Memory B cell (primary cell): ENCODE measurements around the gene WSCD2.

Source experiments
- ATAC-seq: fragments of 150-1000 bp; cut with Tn5 transposase; 2 replicates; pipeline ENCODE4 v1.10.0; 2021; ENCODE audit warnings: low read depth, mild to moderate bottlenecking, moderate library complexity
- DNase-seq, 2 donors: peaks; one replicate each; pipeline ENCODE4 v3.0.0; 2022; ENCODE audit warnings: low spot score in 2 of 2
- H3K27ac Mint-ChIP-seq: one replicate; pipeline ENCODE4 v1.8.0; 2022; ENCODE audit warnings: mild to moderate bottlenecking, moderate library complexity, mixed read lengths
- H3K27me3 Mint-ChIP-seq: one replicate; pipeline ENCODE4 v1.8.0; 2022; ENCODE audit warnings: mixed read lengths
- H3K36me3 Mint-ChIP-seq: one replicate; pipeline ENCODE4 v1.8.0; 2022; ENCODE audit warnings: mild to moderate bottlenecking, mixed read lengths
- H3K4me1 Mint-ChIP-seq: one replicate; pipeline ENCODE4 v1.8.0; 2022; ENCODE audit warnings: mixed read lengths
- H3K4me3 Mint-ChIP-seq: one replicate; pipeline ENCODE4 v1.8.0; 2022; ENCODE audit warnings: mild to moderate bottlenecking, moderate library complexity, mixed read lengths
- H3K9me3 Mint-ChIP-seq: one replicate; pipeline ENCODE4 v1.8.0; 2022; ENCODE audit warnings: mixed read lengths

Gene WSCD2

GRCh38 chr12:108099778-108100489, 29.2 kb upstream of the WSCD2 start:
- Mint-ChIP-seq H3K9me3 (no peaks in the 10 kb centered on the region), H3K36me3 (no peaks in the 10 kb centered on the region), H3K27ac (no peak overlapping the region), H3K4me3 (no peak overlapping the region), H3K4me1 (peaks cover 8% of the 10 kb centered on the region), H3K27me3 (peaks cover 4% of the 10 kb centered on the region)
- DNase-seq (no peak), ATAC-seq (no peak)

GRCh38 chr12:108101605-108102175, 27.4 kb upstream of the WSCD2 start:
- Mint-ChIP-seq H3K9me3 (no peaks in the 10 kb centered on the region), H3K27ac (no peak overlapping the region), H3K4me3 (no peak overlapping the region), H3K36me3 (no peaks in the 10 kb centered on the region), H3K27me3 (peaks cover 3% of the 10 kb centered on the region), H3K4me1 (peaks cover 8% of the 10 kb centered on the region)
- no peak for ATAC-seq
- DNase-seq: no peak

- no peak overlapping the region for H3K4me3 Mint-ChIP-seq
- peaks cover 3% of the 10 kb centered on the region for H3K27me3 Mint-ChIP-seq
- H3K9me3 Mint-ChIP-seq: no peaks in the 10 kb centered on the region
- no peaks in the 10 kb centered on the region for H3K36me3 Mint-ChIP-seq
- H3K27ac Mint-ChIP-seq: no peak overlapping the region
- DNase-seq: no peak
- H3K4me1 Mint-ChIP-seq: peaks cover 8% of the 10 kb centered on the region
- ATAC-seq: peak; percentile 29
Measured at GRCh38 chr12:108102363-108102762, 26.7 kb upstream of the WSCD2 start.

DNA sequence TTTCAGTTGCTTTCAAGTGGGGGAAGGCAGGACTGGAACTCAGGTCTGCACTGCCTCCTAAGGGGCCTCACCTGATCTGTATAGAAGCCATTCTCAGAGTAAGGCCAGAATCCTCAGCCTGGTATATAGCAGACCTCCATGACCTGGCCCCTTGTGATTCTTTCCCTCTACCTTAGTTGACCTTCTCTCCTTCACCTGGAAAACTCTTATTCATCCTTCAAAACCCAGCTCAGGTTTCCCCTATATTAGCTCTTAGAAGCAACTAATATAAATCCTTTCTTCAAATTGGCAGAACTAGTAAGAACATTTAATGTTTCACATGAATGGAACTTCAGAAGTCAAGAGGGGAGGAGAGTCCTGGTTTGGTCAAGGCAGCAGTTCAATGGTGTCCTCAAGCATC, 26.0 kb upstream of the WSCD2 start:
- ATAC-seq (no peak), DNase-seq (no peak)
- H3K4me1 Mint-ChIP-seq: peaks cover 10% of the 10 kb centered on the region
- H3K9me3 Mint-ChIP-seq: no peaks in the 10 kb centered on the region
- H3K27ac Mint-ChIP-seq: no peak overlapping the region
- H3K4me3 Mint-ChIP-seq: no peak overlapping the region
- no peaks in the 10 kb centered on the region for H3K36me3 Mint-ChIP-seq
- peaks cover 1% of the 10 kb centered on the region for H3K27me3 Mint-ChIP-seq

- ATAC-seq (no peak), DNase-seq (no peak)
- peaks cover 10% of the 10 kb centered on the region for H3K4me1 Mint-ChIP-seq
- no peak overlapping the region for H3K4me3 Mint-ChIP-seq
- H3K27me3 Mint-ChIP-seq: no peaks in the 10 kb centered on the region
- H3K27ac Mint-ChIP-seq: no peak overlapping the region
- H3K9me3 Mint-ChIP-seq: no peaks in the 10 kb centered on the region
- no peaks in the 10 kb centered on the region for H3K36me3 Mint-ChIP-seq
Measured at GRCh38 chr12:108103517-108103916, 25.6 kb upstream of the WSCD2 start.

GRCh38 chr12:108104657-108105056, 24.4 kb upstream of the WSCD2 start:
- Mint-ChIP-seq H3K27me3 (no peaks in the 10 kb centered on the region), H3K4me1 (peaks cover 10% of the 10 kb centered on the region), H3K4me3 (no peak overlapping the region), H3K27ac (no peak overlapping the region), H3K9me3 (no peaks in the 10 kb centered on the region), H3K36me3 (no peaks in the 10 kb centered on the region)
- no peak for ATAC-seq
- DNase-seq: no peak

DNA sequence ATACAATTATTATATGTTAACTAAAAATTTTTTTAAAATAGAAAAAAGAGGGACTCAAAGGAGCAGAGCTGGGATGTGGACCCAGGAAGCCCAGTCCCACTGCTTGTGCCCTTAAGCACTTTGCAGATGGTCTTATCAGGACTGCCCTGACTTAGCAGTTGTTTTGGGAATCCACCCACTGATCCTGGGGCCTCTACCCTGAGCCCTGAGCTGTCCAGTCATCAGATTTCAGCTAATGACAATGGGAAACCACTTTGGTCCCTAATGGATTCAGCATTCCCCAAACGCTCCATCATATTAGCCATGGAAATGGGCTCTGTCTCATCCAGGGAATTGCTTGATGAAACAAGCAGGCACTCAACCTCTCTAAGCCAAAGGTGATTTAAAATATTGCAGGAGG, 22.5 kb upstream of the WSCD2 start:
- no peak overlapping the region for H3K27ac Mint-ChIP-seq
- no peak overlapping the region for H3K4me3 Mint-ChIP-seq
- H3K9me3 Mint-ChIP-seq: no peaks in the 10 kb centered on the region
- ATAC-seq (no peak), DNase-seq (no peak)
- no peaks in the 10 kb centered on the region for H3K27me3 Mint-ChIP-seq
- no peaks in the 10 kb centered on the region for H3K36me3 Mint-ChIP-seq
- peaks cover 8% of the 10 kb centered on the region for H3K4me1 Mint-ChIP-seq

DNA sequence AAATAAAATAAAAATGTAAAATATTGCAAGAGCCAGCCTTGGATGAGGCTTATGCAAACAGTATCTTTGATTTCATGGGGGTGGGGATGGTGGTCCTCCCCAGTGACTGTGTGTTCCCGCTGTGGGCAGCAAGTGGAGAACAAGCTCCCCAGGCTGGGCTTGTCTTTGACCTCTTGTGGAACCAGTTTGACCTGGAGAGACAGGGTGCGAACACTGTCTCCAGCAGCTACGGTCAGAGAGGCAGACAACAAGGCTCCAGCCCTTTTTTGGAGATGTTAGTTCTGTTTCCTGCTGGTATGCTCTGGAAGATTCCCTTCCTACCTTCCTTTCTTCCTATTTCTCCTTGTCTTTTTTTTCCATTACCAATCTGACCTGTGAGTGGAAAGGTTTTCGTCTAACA, 21.8 kb upstream of the WSCD2 start:
- H3K36me3 Mint-ChIP-seq: no peaks in the 10 kb centered on the region
- ATAC-seq (no peak), DNase-seq (no peak)
- H3K27me3 Mint-ChIP-seq: no peaks in the 10 kb centered on the region
- no peak overlapping the region for H3K4me3 Mint-ChIP-seq
- H3K27ac Mint-ChIP-seq: no peak overlapping the region
- no peaks in the 10 kb centered on the region for H3K9me3 Mint-ChIP-seq
- peaks cover 7% of the 10 kb centered on the region for H3K4me1 Mint-ChIP-seq

GRCh38 chr12:108109504-108109903, 19.6 kb upstream of the WSCD2 start:
- ATAC-seq: no peak
- Mint-ChIP-seq H3K36me3 (no peaks in the 10 kb centered on the region), H3K9me3 (no peaks in the 10 kb centered on the region), H3K4me3 (no peak overlapping the region), H3K27ac (no peak overlapping the region), H3K27me3 (no peaks in the 10 kb centered on the region), H3K4me1 (peaks cover 10% of the 10 kb centered on the region)
- DNase-seq: no peak

GRCh38 chr12:108109954-108110353, 19.1 kb upstream of the WSCD2 start:
- Mint-ChIP-seq H3K36me3 (no peaks in the 10 kb centered on the region), H3K9me3 (peaks cover 2% of the 10 kb centered on the region), H3K27me3 (no peaks in the 10 kb centered on the region), H3K4me3 (no peak overlapping the region), H3K27ac (no peak overlapping the region), H3K4me1 (peaks cover 15% of the 10 kb centered on the region)
- no peak for DNase-seq
- no peak for ATAC-seq

DNA sequence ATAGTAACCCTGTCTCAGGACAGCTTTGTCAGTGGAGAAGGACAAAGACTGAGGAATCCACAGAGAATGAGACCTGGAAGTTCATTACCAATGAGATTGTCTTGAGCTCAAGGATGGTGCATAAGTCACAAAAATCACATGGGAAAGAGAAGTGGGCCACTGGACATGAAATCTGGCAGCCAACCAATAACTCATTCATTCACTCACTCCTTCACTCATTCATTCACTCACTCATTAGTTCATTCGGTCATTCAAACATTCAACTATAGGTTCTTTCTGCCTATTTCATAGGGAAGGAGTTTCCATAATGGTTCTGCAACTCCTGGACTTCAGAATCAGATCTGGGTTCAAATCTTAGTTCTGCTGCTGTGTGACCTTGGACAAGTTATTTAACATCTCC, 18.2 kb upstream of the WSCD2 start:
- H3K9me3 Mint-ChIP-seq: peaks cover 2% of the 10 kb centered on the region
- no peaks in the 10 kb centered on the region for H3K36me3 Mint-ChIP-seq
- H3K27ac Mint-ChIP-seq: peak overlapping the region; percentile 8
- peaks cover 21% of the 10 kb centered on the region for H3K4me1 Mint-ChIP-seq
- H3K27me3 Mint-ChIP-seq: no peaks in the 10 kb centered on the region
- H3K4me3 Mint-ChIP-seq: no peak overlapping the region
- DNase-seq: no peak
- ATAC-seq: no peak

DNA sequence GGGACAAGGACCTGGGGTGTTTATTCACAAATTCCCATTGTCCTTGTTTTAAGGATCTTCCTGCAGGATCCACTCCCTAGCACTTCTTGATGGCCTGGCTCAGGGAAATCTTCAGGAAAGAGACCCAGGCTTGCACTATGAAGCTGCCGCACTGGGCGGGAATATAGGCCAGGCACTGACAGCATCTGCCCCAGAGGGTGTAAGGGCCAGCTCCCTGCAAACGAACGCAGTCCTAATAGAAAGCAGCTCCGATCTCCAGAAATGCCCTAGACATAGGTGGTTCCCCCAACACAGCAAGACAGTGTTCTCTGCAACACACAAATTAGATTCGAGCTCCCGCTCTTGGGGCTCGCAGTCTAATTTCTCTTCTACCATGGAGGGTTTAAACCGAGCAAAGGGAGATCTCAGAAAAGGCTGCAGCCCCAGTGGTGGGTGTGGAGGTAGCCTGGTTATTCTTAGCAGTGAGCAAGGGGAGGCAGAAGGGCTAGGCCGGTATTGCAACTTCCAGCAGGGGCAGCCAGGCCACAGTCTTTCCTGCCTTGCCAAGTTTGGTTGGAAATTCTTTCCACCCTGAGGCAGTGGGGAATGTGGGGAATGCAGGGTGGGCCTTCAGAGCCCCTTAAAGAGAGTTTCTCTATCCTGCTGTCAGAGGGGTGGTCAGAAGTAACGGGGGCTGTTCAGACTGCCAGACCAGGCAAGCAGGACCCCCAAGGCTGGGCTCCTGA, 16.1 kb upstream of the WSCD2 start:
- H3K4me1 Mint-ChIP-seq: peaks cover 27% of the 10 kb centered on the region
- no peak overlapping the region for H3K4me3 Mint-ChIP-seq
- ATAC-seq (no peak), DNase-seq (no peak)
- no peaks in the 10 kb centered on the region for H3K36me3 Mint-ChIP-seq
- H3K27me3 Mint-ChIP-seq: no peaks in the 10 kb centered on the region
- H3K27ac Mint-ChIP-seq: peak overlapping the region; percentile 76
- peaks cover 2% of the 10 kb centered on the region for H3K9me3 Mint-ChIP-seq

DNA sequence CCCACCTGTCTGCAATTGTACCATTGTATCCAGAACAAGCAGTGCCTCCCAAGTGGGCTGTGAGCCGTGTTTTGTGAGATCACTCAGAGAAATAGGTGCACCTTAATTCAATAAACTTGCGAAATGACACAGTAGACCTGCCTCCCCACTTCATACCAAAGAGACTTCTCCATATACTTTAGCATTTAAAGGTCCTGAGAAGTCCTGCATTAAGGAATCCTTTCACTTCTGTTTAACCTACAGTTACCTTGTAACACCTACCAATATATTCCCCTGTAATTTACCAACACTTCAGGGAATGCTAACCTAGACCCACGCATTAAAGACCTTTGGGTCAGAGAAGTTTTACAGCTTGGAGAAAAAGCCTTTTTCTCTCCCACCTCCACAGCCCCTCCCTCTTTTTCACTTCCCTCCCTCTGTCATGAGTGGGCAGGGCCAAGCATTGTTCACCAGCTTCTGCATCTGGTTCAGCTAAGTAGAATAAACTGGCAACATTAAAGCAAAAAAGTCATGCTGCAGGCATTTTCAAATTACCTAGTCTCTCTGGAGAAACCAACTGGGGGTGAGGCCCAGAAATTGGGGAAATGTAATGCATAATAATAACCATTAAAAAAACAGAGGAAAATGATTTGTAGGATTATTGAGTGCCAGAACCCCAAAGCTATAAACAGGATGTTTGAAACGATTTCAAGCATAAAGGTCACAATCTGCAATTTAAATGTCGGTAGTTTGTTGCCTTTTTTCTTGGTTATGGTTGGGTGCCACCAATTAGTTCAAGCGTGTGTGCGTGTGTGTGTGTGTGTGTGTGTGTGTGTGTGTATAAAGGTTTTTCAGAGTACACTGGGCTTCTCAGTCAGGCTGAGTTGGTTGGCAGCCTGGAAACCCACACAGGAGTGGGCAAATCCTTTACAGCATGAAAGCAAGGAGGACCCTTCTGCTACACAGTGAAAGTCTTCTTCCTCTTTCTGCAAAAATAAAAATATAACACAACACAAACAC, 13.7 kb upstream of the WSCD2 start:
- Mint-ChIP-seq H3K27ac (peak overlapping the region; percentile 76), H3K4me1 (peaks cover 44% of the 10 kb centered on the region), H3K9me3 (peaks cover 3% of the 10 kb centered on the region), H3K27me3 (no peaks in the 10 kb centered on the region), H3K4me3 (peak overlapping the region; percentile 70), H3K36me3 (peaks cover 1% of the 10 kb centered on the region)
- DNase-seq: peak; percentile 19 to 30
- ATAC-seq: peak; percentile 48

- peak overlapping the region; percentile 70 for H3K4me3 Mint-ChIP-seq
- H3K9me3 Mint-ChIP-seq: peaks cover 4% of the 10 kb centered on the region
- H3K36me3 Mint-ChIP-seq: peaks cover 2% of the 10 kb centered on the region
- no peak for ATAC-seq
- H3K27ac Mint-ChIP-seq: peak overlapping the region; percentile 76
- no peak for DNase-seq
- H3K4me1 Mint-ChIP-seq: peaks cover 47% of the 10 kb centered on the region
- H3K27me3 Mint-ChIP-seq: no peaks in the 10 kb centered on the region
Measured at GRCh38 chr12:108116254-108116653, 12.8 kb upstream of the WSCD2 start.
